Measurements from ENCODE around the gene CYP2J2. TPM values are rescaled to one million over a fixed set of nuclear protein-coding genes. Genes with fewer than 3 reads are reported as not detected.

The CYP2J2 gene
- total and polyA plus RNA-seq, 11 donors = 45.6 to 208 (median 101) TPM

DNA sequence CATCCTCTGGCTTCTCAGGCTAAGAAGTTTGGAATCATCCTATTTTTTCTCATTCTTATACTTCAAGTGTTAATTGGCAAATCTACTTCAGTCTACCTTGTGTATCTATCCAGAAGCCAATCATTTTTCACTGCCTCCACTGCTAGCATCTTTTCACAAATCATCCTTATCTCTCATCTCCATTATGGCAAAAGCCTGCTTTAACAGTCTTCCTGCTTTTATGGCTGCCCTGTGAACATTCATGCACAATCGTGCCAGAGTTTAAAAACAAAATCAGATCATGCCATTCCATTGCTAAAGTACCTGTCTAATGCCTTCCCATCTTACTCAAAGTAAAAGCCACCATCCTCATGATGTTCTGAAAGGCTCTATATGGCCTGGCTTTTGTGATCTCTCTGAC is 19.2 kb upstream of the CYP2J2 start:
- intact Hi-C loops (cut with DNase I) = loop anchor here in 6 of 10 donors (2.0 to 10.0 kb wide), 4 partner anchors 65 to 1431 kb away; no protein-coding TSS in a partner anchor
- no peak for TF ChIP-seq POLR2A (IDR thresholded peaks at IDR 0.05)
- TF ChIP-seq, protein P1, sequence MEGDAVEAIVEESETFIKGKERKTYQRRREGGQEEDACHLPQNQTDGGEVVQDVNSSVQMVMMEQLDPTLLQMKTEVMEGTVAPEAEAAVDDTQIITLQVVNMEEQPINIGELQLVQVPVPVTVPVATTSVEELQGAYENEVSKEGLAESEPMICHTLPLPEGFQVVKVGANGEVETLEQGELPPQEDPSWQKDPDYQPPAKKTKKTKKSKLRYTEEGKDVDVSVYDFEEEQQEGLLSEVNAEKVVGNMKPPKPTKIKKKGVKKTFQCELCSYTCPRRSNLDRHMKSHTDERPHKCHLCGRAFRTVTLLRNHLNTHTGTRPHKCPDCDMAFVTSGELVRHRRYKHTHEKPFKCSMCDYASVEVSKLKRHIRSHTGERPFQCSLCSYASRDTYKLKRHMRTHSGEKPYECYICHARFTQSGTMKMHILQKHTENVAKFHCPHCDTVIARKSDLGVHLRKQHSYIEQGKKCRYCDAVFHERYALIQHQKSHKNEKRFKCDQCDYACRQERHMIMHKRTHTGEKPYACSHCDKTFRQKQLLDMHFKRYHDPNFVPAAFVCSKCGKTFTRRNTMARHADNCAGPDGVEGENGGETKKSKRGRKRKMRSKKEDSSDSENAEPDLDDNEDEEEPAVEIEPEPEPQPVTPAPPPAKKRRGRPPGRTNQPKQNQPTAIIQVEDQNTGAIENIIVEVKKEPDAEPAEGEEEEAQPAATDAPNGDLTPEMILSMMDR (IDR thresholded peaks at IDR 0.05) = no peak
- H3K9me3 ChIP-seq = no peaks in the 10 kb centered on the region
- DNase-seq (no peak), ATAC-seq (no peak)
- no peak overlapping the region for H3K27ac ChIP-seq
- H3K27me3 ChIP-seq = no peaks in the 10 kb centered on the region
- peaks cover 0 to 13% (median 0%) of the 10 kb centered on the region in 12 donors for H3K4me1 ChIP-seq
- H3K4me3 ChIP-seq = no peak overlapping the region
- no peaks in the 10 kb centered on the region for H3K36me3 ChIP-seq
- 18 to 37% (median 28%) methylated on average over 1 of the region's 1 CpG for WGBS, 4 donors

DNA sequence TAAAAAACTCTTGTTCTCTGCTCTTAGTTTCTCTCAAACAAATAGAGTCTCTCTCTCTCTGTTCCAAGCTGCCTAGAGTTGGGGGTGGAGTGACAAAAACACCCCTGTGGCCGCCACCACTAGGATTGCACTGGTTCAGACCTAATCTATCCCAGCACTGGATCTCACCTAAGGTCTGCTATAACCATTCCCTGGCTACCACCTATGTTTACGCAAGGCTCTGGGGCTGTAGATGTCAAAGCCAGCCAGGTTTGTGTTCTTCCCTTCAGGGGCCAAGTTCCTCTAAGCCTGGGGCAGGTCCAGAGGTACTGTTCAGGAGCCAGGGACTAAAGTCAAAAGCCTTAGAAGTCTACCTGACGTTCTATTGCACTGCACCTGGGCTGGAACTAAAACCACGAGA is 12.8 kb upstream of the CYP2J2 start:
- no peak for DNase-seq
- no peak for ATAC-seq
- Histone ChIP-seq H3K27me3 (peaks cover 0 to 3% (median 0%) of the 10 kb centered on the region in 9 donors), H3K27ac (no peak overlapping the region), H3K36me3 (no peaks in the 10 kb centered on the region), H3K4me1 (no peaks in the 10 kb centered on the region), H3K4me3 (no peak overlapping the region), H3K9me3 (peaks cover 0 to 22% (median 0%) of the 10 kb centered on the region in 12 donors)
- WGBS, 4 donors = 78 to 88% (median 81%) methylated on average over 4 of the region's 4 CpGs
- TF ChIP-seq, protein P1 (IDR thresholded peaks at IDR 0.05) = no peak
- no peak for TF ChIP-seq POLR2A (IDR thresholded peaks at IDR 0.05)
- intact Hi-C loops (cut with DNase I) = no loop called here

DNA sequence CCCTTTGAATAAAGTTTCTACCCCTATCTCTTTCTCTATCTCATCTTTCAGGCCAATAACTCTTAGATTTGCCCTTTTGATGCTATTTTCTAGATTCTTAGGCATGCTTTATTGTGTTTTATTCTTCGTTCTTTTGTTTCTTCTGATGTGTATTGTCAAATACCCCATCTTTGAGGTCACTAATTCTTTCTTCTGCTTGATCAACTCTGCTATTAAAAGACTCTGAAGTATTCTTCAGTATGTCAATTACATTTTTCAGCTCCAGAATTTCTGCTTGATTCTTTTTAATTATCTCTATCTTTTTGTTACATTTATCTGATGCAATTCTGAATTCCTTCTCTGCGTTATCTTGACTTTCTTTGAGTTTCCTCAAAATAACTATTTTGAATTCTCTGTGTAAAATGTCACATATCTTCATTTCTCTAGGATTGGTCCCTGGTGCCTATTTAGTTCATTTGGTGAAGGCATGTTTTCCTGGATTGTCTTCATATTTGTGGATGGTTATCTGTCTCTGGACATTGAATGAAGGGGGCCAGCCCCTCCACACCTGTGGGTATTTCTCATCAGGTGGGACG is 11.2 kb upstream of the CYP2J2 start:
- 81 to 85% (median 84%) methylated on average over 3 of the region's 3 CpGs for WGBS, 4 donors
- ATAC-seq = no peak
- intact Hi-C loops (cut with DNase I) = no loop called here
- H3K4me3 ChIP-seq = no peak overlapping the region
- peaks cover 0 to 22% (median 0%) of the 10 kb centered on the region in 12 donors for H3K9me3 ChIP-seq
- H3K27me3 ChIP-seq = peaks cover 0 to 3% (median 0%) of the 10 kb centered on the region in 9 donors
- TF ChIP-seq, protein P1 (IDR thresholded peaks at IDR 0.05) = no peak
- TF ChIP-seq POLR2A (IDR thresholded peaks at IDR 0.05) = no peak
- DNase-seq = no peak
- no peaks in the 10 kb centered on the region for H3K4me1 ChIP-seq
- no peaks in the 10 kb centered on the region for H3K36me3 ChIP-seq
- no peak overlapping the region for H3K27ac ChIP-seq

DNA sequence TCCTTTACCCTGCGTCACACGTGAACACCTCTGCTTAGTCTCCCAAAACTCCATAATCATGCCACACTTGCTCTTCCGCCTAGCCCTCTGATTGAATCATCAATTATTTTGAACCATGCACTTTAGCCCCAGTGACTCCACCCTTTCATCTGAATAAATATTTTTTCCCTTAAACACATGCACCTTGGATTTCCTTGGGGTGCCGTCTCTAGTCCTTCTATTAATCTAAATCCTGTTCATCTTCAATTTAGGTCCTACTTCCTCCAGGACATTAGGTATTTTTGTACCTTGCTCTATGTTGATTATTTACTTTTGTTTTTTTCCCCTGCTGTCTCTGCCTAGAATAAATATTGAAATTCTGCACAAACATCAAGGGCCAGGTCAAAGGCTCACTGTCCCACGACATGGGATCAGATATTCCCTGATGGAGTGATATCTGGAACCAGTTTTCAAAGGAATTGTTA is 9.8 kb upstream of the CYP2J2 start:
- 73 to 88% (median 87%) methylated on average over 5 of the region's 5 CpGs for WGBS, 4 donors

More for the DNA sequence above, 9.8 kb upstream of the CYP2J2 start:
- Histone ChIP-seq H3K9me3 (peaks cover 0 to 22% (median 0%) of the 10 kb centered on the region in 12 donors), H3K27ac (no peak overlapping the region), H3K4me1 (no peaks in the 10 kb centered on the region), H3K27me3 (peaks cover 0 to 3% (median 0%) of the 10 kb centered on the region in 9 donors), H3K4me3 (no peak overlapping the region), H3K36me3 (no peaks in the 10 kb centered on the region)
- ATAC-seq = no peak
- DNase-seq = no peak
- no peak for TF ChIP-seq POLR2A (IDR thresholded peaks at IDR 0.05)
- TF ChIP-seq, protein P1 (IDR thresholded peaks at IDR 0.05) = no peak
- intact Hi-C loops (cut with DNase I) = no loop called here

Data from heart left ventricle (tissue), 16 donors.